HG03354 (cell line): ENCODE results near the gene IL11RA.
A peak's percentile ranks its signal among the peaks of the same experiment; 100 is the strongest.

ENCODE experiments used
- ATAC-seq: cut with Tn5 transposase; IDR thresholded peaks from one replicate; pipeline ENCODE4 v1.9.1; 2021; ENCODE audit warnings: mild to moderate bottlenecking; ENCODE audit not compliant: unreplicated experiment, poor library complexity, severe bottlenecking

IL11RA gene

DNA sequence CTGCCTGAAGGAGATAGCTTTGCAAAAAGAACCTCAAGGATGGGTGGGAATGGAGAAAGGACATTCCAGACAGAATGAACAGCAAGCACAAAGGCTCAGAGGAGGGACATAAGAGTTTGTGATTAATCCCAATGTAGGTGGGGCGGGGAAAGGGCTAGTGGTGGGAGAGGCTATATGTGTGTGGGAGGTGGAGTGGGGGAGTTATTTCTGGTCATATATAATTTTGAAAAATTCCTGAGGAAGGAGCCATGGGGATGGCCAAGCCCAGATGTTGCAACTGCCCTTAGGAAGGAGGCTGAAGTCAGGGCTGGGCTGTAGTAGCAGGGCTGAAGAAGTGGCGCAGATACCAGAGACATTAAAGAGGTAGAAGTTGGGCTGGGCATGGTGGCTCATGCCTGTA is 23.9 kb downstream of the IL11RA start:
- no peak for ATAC-seq

DNA sequence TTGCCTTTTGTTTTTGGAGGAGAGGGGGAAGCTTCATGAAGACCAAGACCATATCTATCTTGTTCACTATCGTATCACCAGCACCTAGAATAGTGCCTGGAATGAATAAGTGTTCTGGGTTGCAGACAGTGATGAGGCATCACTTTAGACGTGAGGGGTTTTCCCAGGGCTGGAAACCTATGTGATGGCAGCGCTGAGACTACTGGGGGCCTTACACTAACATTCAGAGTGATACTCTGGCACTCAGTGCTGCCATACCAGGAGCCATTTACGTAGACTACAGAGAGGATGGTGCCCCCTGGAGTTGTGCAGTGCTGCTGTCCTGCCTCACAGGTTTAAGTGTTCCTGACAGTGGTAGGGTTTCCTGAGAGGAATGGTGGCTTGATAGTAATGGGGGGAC is 32.2 kb downstream of the IL11RA start:
- no peak for ATAC-seq

DNA sequence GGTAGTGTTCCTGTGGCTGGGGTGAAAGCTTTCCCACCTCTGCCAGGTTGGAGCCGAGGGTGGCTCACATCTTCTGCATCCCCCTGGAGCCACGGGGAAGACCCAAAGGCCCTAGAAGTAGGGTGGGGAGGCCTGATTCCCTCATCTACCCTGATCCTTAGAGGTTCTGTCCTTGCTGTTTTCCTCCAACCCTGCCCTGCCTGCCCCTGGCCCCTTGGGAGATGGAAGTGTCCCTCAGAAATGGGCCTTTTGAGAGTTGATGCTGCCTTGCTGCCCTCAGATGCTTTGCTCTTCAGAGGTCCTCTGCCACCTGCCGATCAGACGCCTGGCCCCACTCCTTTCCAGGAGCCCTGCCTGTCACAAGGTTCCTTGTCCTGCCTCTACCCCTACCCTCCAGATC is 32.8 kb downstream of the IL11RA start:
- no peak for ATAC-seq

DNA sequence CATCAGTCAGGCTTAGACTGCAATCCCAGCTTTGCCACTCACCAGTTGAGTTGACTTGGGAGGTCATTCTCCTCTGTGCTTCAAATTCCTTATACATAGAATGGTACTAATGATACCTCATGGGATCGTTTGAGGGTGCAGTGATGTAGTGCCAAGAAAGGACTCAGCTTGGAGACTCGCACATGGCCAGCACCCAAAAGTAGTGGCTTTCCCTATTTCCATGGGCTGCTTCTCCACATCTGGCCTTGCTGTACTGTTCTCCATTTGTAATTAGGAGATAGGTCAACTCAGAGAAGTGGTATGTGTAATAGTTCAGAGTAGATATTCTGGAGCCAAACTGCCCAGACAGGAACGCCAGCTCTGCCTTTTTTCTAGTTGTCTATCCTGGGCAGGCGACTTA is 33.6 kb downstream of the IL11RA start:
- ATAC-seq = no peak

DNA sequence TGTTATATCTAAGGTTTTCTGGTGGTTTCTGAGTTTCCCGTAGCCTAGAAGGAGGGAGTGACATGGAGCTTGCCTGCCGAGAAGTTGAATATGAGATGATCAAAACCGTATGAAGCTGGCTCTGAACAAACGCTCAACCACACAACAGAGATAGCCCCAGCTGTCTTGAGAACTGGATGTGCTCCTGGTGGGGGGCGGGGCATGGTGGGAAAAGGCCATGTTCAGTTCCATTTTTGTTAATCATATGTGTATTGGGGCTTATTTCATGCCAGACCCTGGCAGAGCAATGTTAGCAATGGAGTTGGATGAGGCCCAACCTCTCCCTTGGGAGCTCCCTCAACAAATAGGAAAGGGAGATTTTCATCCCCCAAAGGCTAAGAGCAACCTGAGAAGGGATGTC is 34.2 kb downstream of the IL11RA start:
- no peak for ATAC-seq

DNA sequence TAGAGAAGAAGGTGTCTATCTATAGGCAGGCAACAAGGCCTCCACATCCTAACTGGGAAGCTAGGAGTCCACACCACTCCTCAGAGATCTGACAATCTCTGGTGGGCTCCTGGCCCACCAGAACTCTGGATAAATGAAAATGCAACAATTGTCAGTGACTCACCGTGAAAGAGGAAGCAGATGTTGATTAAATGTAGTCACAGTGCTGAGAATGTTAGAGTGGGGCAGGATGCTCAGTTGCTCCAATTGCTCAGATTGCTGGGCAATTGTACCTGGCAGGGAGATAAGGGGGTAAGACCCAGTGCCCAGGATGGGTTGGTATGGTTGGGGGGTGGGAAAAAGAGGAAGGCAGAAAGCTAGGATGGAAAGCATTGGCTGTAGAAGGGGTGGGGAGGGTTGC is 34.7 kb downstream of the IL11RA start:
- no peak for ATAC-seq

DNA sequence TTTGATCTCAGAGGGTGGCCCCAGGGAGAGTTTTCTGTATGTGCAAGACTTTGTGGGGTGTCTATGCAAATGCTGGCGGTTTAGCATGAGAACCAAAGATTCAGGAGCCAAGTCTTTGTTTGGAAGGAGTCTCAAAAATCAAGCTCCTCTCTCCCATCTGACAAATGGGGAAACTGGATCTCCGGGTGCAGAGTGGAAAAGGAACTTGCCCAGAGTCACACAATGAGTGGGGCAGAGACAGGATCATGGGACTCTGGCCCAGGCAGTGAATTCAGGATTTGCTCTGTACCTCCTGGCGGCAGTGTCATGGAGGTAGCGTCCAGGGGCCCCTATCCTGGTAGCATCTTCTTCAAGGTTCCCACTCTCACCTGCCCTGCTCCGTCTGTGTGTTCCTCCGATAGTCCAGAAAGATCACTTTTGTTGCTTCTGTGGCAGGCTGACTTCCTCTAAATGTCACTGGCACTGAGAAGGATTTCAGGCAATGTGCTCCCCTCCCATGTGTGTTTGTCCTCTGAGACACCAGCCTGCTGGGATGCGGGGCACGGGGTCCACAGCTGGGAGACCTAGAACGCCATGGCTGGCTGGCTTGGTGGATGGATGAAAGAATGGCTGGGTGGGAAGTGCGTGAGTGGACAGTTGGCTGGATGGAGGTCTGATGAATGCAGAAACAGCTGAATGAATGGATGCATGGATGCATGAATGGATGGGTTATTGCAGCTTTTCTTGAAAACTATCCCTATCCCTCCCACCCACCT is 35.5 kb downstream of the IL11RA start:
- ATAC-seq = no peak

DNA sequence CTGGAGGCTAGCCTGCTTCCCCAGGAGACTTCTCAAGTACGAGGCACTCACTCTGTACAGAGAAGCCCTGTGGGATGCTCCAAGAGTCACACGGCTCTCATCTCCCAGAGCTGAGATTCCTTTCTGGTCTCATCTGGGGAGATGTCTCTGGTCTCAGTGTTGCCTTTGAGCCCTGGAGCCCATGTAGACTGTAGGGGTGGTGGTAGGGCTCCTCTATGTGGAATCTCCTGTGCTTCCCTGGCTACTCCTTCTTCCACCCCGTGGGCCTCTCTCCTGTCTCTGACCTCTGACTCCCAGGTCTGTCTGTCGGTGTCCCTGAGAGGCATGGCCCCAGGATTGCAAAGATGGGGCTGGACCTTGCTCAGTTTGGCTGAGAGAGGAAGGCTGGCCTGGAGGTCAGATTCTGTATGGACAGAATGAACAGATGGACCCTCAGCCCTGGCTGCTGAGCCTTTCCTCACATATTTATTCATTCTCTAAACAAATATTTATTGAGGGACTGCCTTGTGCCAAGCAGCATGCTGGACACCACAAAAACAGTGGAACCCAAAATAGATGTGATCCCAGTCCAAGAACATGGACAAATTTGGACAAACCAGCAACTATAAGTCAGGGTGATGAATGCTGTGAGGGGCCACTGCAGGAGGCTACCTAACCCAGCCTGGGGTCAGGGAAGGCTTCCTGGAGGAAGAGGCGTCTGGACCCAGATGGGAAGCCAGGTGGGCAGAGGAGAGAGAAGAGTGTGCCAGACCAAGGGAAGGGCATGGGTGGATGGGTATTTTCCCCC is 36.5 kb downstream of the IL11RA start:
- no peak for ATAC-seq

DNA sequence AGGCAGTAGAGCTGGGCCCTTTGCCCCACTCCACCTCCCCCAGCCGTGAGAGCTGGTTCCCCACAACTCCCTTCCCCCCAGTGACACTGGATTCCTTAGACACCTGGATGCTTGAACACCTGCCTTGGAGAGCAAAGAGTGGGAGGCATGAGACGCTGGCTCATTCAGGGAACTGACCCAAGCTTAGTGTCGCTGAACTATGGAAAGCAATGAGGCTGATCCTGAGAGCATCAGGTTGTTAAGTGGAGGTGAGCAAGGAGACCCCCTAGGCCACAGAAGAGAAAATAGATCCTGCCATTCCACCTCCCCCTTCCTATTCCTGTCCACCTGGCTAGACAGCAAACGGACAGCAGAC is 37.1 kb downstream of the IL11RA start:
- ATAC-seq = no peak

DNA sequence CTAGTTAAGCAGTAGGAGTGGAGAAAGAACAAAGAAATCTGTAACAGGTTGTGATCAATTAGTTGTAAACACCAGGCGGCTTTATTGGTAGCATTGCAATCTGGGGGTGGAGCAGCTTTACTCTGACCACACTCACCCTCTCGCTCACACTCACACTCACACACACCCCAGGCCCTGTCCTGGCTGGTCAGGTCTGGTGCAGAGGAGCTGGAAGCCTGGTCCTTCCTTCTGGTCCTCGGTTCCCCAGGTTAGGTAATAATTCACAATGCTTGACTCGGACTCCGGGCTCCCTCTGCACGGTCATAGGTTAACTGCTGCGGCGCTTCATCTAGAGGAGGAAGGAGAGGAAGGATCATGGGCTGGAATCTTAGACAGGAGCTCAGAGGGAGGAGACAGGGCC is 37.5 kb downstream of the IL11RA start:
- ATAC-seq = no peak

DNA sequence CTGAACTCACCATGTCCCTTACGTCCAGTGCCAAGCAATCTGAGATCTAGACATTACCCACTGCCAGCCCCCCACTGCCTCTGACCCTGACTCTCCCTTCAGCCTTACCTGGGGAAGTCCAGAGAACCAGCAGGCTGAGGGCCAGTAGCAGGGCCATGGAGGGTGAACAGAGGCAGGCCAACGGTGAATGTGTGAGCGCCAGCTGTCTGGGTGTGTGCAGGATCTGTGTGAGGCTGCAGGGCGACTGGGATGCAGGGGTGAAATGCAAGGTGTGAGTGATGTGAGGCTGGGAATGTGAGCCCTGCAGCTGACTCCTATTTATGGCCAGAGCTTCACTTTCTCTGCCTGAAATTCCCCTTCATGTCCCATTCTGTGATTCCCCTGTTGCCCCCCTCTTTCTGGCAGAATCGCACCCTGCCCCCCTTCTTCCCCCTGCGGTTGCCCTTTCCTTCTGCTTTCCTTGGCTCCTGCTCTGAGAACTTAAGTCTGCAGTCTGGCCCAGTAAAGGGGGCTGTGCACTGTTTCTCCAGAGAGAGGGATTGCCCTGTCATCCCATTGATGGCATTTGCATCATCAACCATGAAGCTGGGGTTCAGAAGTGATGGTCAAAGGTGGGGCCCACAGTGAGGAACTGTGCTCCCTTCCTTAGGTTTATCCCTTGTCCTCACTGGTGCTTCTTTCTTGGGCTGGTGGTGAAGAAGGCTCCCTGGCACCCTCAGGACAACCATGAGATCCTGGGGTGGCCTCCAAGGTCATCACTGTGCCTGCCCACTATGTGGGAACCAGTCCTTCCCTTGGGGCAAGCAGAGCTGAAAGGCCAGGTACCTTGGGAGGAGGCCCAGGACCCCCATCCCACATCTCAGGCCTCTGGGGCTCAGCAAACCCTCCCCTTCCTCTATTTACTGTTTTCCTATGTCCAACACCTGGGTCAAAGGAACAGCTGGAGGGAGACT is 39.3 kb downstream of the IL11RA start, which contains the start of gene CCL19:
Gene CCL19, minus strand, starts transcription at position 294 of the 953 bp plus-strand sequence. Its CDS starts 137 bp downstream, at position 157.
- no peak for ATAC-seq

DNA sequence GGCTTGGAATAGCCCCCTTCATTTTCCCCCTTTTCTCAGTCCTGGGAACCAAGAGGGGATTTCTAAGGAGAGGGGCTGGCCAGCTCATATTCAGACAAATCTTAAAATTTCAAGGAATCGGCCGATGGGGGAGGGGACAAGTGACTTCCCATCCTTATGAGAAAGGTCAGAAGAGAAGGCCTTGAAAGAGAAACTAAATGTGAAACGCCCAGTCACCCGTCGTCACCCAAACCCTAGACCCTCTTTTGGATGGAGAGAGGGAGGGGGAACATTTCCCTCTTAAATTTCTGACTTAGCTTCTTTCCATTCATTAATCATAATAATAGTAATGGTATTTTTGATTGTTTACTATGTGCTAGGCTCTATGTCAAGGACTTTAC is 39.9 kb downstream of the IL11RA start:
- ATAC-seq = no peak

DNA sequence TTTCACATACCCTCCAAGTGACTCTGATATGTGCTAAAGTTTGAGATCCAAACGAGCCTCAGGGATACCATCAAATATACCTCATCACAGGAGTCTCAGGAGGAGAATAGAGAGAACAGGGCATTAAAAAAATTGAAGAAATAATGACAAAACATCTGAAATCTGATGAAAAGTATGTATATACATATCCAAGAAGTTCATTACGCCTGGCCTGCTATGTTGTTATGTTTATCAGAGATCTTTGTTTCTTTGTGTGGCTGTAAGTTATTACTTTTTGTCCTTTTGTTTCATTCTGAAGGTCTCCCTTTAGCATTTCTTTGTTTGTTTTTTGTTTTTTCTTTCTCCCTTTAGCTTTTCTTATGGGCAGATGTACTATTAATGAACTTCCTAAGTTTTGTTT is 41.6 kb downstream of the IL11RA start:
- ATAC-seq = no peak

DNA sequence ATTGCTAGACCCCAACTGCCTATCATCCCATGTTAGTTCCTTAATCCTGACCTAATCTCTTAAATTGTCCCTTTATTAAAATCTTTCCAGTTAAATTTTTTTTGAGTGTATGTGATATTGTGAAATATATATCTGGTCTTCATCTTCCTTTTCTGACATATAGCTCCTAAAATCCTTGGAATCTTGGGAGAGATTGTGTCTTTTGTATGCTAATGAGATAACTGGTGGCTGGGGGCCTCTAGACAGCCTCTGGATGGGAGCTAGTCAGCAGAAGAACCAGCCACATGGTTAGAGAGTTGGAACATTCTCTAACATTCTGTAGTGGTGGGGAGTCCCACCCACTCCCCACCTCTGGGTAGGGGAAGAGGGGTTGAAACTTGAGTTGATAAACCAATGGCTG is 42.8 kb downstream of the IL11RA start:
- no peak for ATAC-seq

DNA sequence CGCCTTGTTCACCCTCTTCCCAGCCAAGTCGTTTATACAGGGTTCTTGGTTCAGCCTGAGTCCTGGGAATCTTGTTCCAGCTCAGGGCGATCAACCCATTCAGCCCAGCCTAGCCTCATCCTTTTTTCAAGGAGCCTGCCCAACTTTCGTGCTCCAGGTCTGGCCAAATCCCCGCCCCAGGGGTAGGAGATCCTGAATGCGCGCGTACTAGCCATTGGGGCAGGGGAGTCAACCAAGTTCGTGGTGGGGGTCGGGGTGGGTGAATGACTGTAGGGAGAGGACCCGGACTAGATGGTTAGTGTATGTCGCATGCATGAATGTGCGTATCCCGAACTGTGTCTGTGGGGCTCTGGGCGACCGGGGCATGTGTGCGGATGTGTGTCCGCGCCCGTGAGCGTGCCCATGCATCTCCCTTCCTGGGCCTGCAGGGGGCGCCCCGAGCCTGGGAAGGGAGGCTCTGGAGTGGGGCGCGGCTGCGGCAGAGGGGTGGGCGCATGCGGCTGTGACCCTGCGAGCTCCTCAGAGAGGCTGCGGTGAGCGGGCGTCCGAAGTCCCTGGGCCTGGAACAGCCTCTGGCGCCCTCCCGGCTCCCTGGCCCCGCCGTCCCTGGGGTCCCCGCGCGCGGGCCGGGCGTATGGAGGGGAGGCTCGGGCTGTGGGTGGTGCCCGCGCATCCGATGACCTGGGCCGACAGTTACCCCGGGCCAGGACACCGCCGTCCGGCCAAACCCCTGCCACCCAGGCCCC is 49.2 kb downstream of the IL11RA start:
- peak; percentile 71 for ATAC-seq

DNA sequence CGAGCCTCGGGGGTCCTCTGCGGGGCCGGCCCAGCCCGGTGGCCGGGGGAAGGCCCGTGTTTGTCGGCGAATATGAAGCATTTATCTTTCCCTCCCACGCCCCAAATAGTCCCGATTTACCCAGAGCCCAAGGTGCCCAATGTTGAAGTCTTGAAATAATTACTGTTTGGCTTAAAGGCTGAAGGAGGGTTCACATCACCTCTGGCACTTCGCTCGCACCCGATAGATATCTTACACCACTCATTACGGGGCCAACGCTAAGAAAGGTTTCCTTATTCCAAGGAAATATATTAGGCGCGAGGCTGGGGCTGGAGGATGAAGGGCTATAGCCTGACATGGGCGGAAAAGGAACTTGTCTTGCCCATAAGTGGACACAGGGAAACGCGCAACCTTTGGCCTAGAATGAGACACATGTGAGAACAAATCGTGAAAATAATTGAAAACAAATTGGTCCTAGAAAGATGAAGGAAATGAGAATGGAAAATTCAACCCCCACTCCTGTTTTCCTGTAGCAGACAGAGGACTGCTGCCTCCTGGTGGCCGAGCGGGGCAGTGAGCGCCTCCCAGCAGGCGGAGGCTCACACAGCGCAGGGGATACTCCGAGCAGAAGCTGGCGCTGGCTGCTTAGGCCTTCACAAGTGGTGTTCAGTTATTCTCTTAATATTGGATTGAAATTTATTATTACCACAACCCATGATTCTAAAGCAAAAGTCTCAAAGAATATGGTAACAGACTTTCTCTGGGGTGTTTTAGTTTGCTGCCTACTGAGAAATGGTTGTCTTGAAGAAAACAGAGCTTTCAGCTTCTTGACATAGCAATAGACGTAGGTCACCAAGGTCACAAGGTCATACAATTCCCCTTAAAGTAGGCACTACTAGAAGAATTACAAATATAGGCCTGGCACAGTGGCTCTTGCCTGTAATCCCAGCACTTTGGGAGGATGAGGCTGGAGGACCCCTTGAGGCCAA is 50.1 kb downstream of the IL11RA start:
- peak; percentile 78 for ATAC-seq

DNA sequence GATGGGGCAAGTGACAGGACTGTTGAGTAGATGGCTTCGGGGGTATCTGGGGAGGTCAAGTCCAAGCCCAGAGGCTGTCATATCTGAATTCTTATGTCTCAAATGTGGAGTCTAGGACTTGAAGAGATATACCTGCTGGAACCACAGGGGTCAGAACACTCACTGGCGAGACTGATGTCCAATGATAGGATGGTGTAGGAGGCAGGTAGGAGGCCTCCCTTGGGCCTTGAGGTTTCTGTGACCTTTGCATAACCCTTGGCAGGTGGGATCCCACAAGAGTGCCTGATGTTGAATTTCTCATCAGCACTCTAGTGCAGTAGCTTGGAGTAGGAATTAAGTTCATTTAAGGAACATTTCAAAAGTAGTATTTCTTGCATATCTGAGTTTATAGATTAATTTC is 55.1 kb downstream of the IL11RA start:
- ATAC-seq = no peak

DNA sequence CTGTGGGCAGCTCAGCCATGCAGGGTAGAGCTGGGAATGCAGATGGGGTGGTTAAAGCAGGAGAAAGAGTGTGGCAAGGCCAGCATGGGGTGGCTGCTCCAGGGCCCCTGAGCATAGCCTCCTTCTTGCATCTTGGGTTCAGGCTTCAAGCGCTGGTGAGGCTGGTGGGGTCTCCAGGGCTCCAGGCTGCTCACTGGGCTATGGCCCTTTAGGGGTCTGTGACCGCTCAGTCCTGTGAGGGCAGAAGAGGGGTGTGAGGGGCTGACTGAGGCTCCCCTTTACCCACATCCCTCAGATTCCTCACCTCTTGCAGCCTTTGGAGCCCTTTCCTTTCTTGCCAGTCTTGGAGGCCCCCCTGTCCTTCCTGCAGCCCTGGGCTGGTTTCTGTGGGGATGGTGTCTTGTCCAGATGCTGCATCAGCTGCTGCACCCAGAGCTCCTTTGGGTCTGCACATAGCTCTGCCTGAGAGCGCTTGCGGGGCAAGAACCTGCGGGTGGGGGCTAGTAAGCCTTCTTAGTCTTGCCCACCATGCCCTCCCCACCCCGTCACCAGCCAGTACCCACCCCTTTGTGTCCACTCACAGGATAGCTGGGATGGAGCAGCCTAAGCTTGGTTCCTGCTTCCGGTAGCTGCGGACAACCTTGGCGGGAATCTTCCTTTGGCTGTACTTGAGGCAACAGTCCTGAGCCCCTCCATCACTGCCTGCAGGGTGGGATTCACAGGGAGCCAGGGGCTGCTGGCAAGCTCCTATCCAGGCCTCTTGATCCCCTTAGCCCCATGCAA is 57.4 kb downstream of the IL11RA start:
- no peak for ATAC-seq
